Activated CD8-positive, alpha-beta T cell treated with anti-CD3 and anti-CD28 coated beads for 36 hours (primary cell): ENCODE measurements around the gene KRT24. TPM values are rescaled to one million over a fixed set of nuclear protein-coding genes. Genes with fewer than 3 reads are reported as not detected.

Experiments
- ATAC-seq: fragments of 200-7000 bp; cut with Tn5 transposase; one replicate; pipeline ENCODE4 v1.10.0; 2021; ENCODE audit warnings: mild to moderate bottlenecking, moderate library complexity
- CTCF ChIA-PET: fragments of 350-600 bp; sonication (Branson Sonifier 250); formaldehyde crosslinking; loops from one replicate; lab custom pipeline; 2021; ENCODE audit warnings: antibody characterized with exemption; lab: Charles Lee
- POLR2A ChIA-PET: fragments of 350-600 bp; sonication (Branson Sonifier 250); formaldehyde crosslinking; loops from one replicate; lab custom pipeline; 2021; ENCODE audit warnings: antibody characterized with exemption; lab: Charles Lee
- DNase-seq: peaks from one replicate; pipeline ENCODE4 v3.0.0-alpha.2; 2020
- H3K27ac Mint-ChIP-seq: one replicate; pipeline ENCODE4 v1.8.0; 2021; ENCODE audit warnings: mild to moderate bottlenecking, mixed read lengths
- H3K27me3 Mint-ChIP-seq: one replicate; pipeline ENCODE4 v1.8.0; 2021; ENCODE audit warnings: mixed read lengths
- H3K36me3 Mint-ChIP-seq: one replicate; pipeline ENCODE4 v1.8.0; 2021; ENCODE audit warnings: low read depth, mixed read lengths
- H3K4me1 Mint-ChIP-seq: one replicate; pipeline ENCODE4 v1.8.0; 2021; ENCODE audit warnings: low read depth, mixed read lengths
- H3K4me3 Mint-ChIP-seq: one replicate; pipeline ENCODE4 v1.8.0; 2021; ENCODE audit warnings: mild to moderate bottlenecking, moderate library complexity, mixed read lengths
- H3K9me3 Mint-ChIP-seq: one replicate; pipeline ENCODE4 v1.8.0; 2021; ENCODE audit warnings: mixed read lengths
- CTCF ChIP-seq: fragments of 200-600 bp; IDR thresholded peaks from one replicate; pipeline ENCODE4 v1.8.0; 2022; ENCODE audit warnings: antibody characterized with exemption, mild to moderate bottlenecking
- intact Hi-C: fragments of 100-400 bp; cut with micrococcal nuclease; formaldehyde crosslinking; loops from one replicate; pipeline ENCODE4 v1.10.0; 2022
- total RNA-seq, 2 experiments: library from RNA; stranded (reverse); gene quantifications; one replicate each; pipeline ENCODE4 v1.2.3, GENCODE V29; 2021

The KRT24 gene
- total RNA-seq, 2 experiments from 2014 or later: not detected

- no peak overlapping the region for H3K27ac Mint-ChIP-seq
- POLR2A ChIA-PET: no interaction called here
- peaks cover 7% of the 10 kb centered on the region for H3K27me3 Mint-ChIP-seq
- CTCF ChIA-PET: interaction anchor here (1.2 kb wide), 1 partner anchor 100 kb away, joined by 3 read pairs; no protein-coding TSS in a partner anchor
- no peak overlapping the region for H3K4me3 Mint-ChIP-seq
- ATAC-seq: no peak
- no peak for TF ChIP-seq CTCF
- H3K4me1 Mint-ChIP-seq: peaks cover 2% of the 10 kb centered on the region
- no peaks in the 10 kb centered on the region for H3K9me3 Mint-ChIP-seq
- no peak for DNase-seq
- no peaks in the 10 kb centered on the region for H3K36me3 Mint-ChIP-seq
- intact Hi-C loops: no loop called here
Measured at GRCh38 chr17:40724656-40725055, 21.1 kb upstream of the KRT24 start.

GRCh38 chr17:40722241-40722640 lies 18.7 kb upstream of the KRT24 start:
- ATAC-seq (no peak), DNase-seq (no peak)
- ChIA-PET CTCF (no interaction called here), POLR2A (no interaction called here)
- intact Hi-C loops: no loop called here
- H3K9me3 Mint-ChIP-seq: no peaks in the 10 kb centered on the region
- H3K36me3 Mint-ChIP-seq: no peaks in the 10 kb centered on the region
- H3K27me3 Mint-ChIP-seq: peaks cover 5% of the 10 kb centered on the region
- H3K27ac Mint-ChIP-seq: no peak overlapping the region
- no peak overlapping the region for H3K4me3 Mint-ChIP-seq
- no peak for TF ChIP-seq CTCF
- H3K4me1 Mint-ChIP-seq: no peaks in the 10 kb centered on the region

- H3K9me3 Mint-ChIP-seq: no peaks in the 10 kb centered on the region
- no peaks in the 10 kb centered on the region for H3K4me1 Mint-ChIP-seq
- H3K4me3 Mint-ChIP-seq: no peak overlapping the region
- no peaks in the 10 kb centered on the region for H3K36me3 Mint-ChIP-seq
- no peak for TF ChIP-seq CTCF
- H3K27ac Mint-ChIP-seq: no peak overlapping the region
- ChIA-PET POLR2A (no interaction called here), CTCF (no interaction called here)
- peaks cover 5% of the 10 kb centered on the region for H3K27me3 Mint-ChIP-seq
- intact Hi-C loops: no loop called here
- no peak for DNase-seq
- ATAC-seq: no peak
Measured at GRCh38 chr17:40720899-40721298, 17.3 kb upstream of the KRT24 start.

- no peak for TF ChIP-seq CTCF
- POLR2A ChIA-PET: interaction anchor here (0.6 kb wide), 1 partner anchor 99 kb away, joined by 3 read pairs; no protein-coding TSS in a partner anchor
- Mint-ChIP-seq H3K27ac (no peak overlapping the region), H3K9me3 (no peaks in the 10 kb centered on the region), H3K4me3 (no peak overlapping the region), H3K36me3 (no peaks in the 10 kb centered on the region), H3K27me3 (peaks cover 5% of the 10 kb centered on the region), H3K4me1 (no peaks in the 10 kb centered on the region)
- ATAC-seq: no peak
- CTCF ChIA-PET: no interaction called here
- DNase-seq: no peak
- intact Hi-C loops: no loop called here
Measured at GRCh38 chr17:40718930-40719329, 15.4 kb upstream of the KRT24 start.

GRCh38 chr17:40717776-40718175 lies 14.2 kb upstream of the KRT24 start:
- H3K4me1 Mint-ChIP-seq: no peaks in the 10 kb centered on the region
- intact Hi-C loops: no loop called here
- no peak overlapping the region for H3K4me3 Mint-ChIP-seq
- H3K9me3 Mint-ChIP-seq: no peaks in the 10 kb centered on the region
- H3K27me3 Mint-ChIP-seq: peaks cover 5% of the 10 kb centered on the region
- no peaks in the 10 kb centered on the region for H3K36me3 Mint-ChIP-seq
- CTCF ChIA-PET: no interaction called here
- POLR2A ChIA-PET: no interaction called here
- ATAC-seq: no peak
- no peak for TF ChIP-seq CTCF
- H3K27ac Mint-ChIP-seq: no peak overlapping the region
- no peak for DNase-seq
